HepG2 (cell line): Measurements from ENCODE around the gene HPD. TPM values are rescaled to one million over a fixed set of nuclear protein-coding genes. Genes with fewer than 3 reads are reported as not detected.
A peak's percentile ranks its signal among the peaks of the same experiment; 100 is the strongest.

Source experiments
- BORCS8-MEF2B ChIP-seq: sonication (generic); formaldehyde crosslinking; IDR thresholded peaks from 2 replicates; pipeline ENCODE4 v1.8.0; 2022; ENCODE audit warnings: mild to moderate bottlenecking, missing genetic modification reagents
- HMG20B ChIP-seq: conservative IDR thresholded peaks from 2 replicates; pipeline ENCODE4 v1.6.1; 2016; ENCODE audit warnings: missing genetic modification reagents, missing compliant biosample characterization
- RBM22 ChIP-seq: fragments of 200-400 bp; formaldehyde crosslinking; optimal IDR thresholded peaks from 2 replicates; pipeline ENCODE3; 2017; ENCODE audit warnings: mild to moderate bottlenecking, low read length, moderate library complexity
- RFXANK ChIP-seq: IDR thresholded peaks from 2 replicates; pipeline ENCODE4 v1.6.1; 2016
- ZNF292 ChIP-seq: sonication (generic); formaldehyde crosslinking; IDR thresholded peaks from 2 replicates; pipeline ENCODE4 v1.8.1; 2022; ENCODE audit warnings: mild to moderate bottlenecking, low read depth, missing genetic modification reagents, borderline replicate concordance
- ZNF430 ChIP-seq: sonication (generic); formaldehyde crosslinking; IDR thresholded peaks from 2 replicates; pipeline ENCODE4 v1.9.0; 2021; ENCODE audit warnings: mild to moderate bottlenecking, missing genetic modification reagents
- ZNF746 ChIP-seq: sonication (generic); formaldehyde crosslinking; IDR thresholded peaks from 2 replicates; pipeline ENCODE4 v1.8.0; 2022; ENCODE audit warnings: mild to moderate bottlenecking, missing genetic modification reagents
- ZNF761 ChIP-seq: sonication (generic); formaldehyde crosslinking; conservative IDR thresholded peaks from 2 replicates; pipeline ENCODE4 v1.4.0; 2020; ENCODE audit warnings: mild to moderate bottlenecking, missing genetic modification reagents
- ZNF780A ChIP-seq: sonication (generic); formaldehyde crosslinking; IDR thresholded peaks from 2 replicates; pipeline ENCODE4 v1.8.0; 2022; ENCODE audit warnings: mild to moderate bottlenecking, missing genetic modification reagents, moderate library complexity
- polyA plus RNA-seq, 8 experiments: library from polyadenylated mRNA; depleted of rRNA in 3 of 8; stranded (reverse) in 7 of 8; unstranded in 1 of 8; fragments of >200 nt; fragmentation: Illumina TruSeq in 4 of 8; extraction: Trizol in 4 of 8; gene quantifications; 2 replicates each; pipeline versions ENCODE4 v1.2.1 to v1.2.3, GENCODE V29; 2011 to 2016; ENCODE audit warnings: low read depth in 4 of 8, missing spikeins in 1 of 8, mixed read lengths in 1 of 8; ENCODE audit not compliant: insufficient read depth in 1 of 8
- total RNA-seq, 5 experiments: library from RNA; depleted of rRNA; stranded (reverse); fragments of >200 nt; fragmentation: Illumina TruSeq; extraction: Trizol; gene quantifications; 2 replicates each; pipeline ENCODE4 v1.2.3, GENCODE V29; 2016; ENCODE audit warnings: low read depth in 1 of 5
- TF ChIP-seq, protein P1 (sequence below): sonication (generic); formaldehyde crosslinking; IDR thresholded peaks from 2 replicates; pipeline ENCODE4 v1.4.0; 2020; ENCODE audit warnings: missing genetic modification reagents, mild to moderate bottlenecking, borderline replicate concordance
- TF ChIP-seq, protein P2 (sequence below): sonication (generic); formaldehyde crosslinking; IDR thresholded peaks from 2 replicates; pipeline ENCODE4 v1.8.1; 2023; ENCODE audit warnings: mild to moderate bottlenecking, inconsistent platforms, moderate library complexity, missing genetic modification reagents, borderline replicate concordance
- TF ChIP-seq, protein P3 (sequence below): sonication (generic); formaldehyde crosslinking; IDR thresholded peaks from 2 replicates; pipeline ENCODE4 v1.8.0; 2022; ENCODE audit warnings: mild to moderate bottlenecking, missing genetic modification reagents
- TF ChIP-seq, protein P4 (sequence below): sonication (generic); formaldehyde crosslinking; conservative IDR thresholded peaks from 2 replicates; pipeline ENCODE4 v1.5.0; 2020; ENCODE audit warnings: missing genetic modification reagents
- TF ChIP-seq, protein P5 (sequence below): sonication (generic); formaldehyde crosslinking; IDR thresholded peaks from 2 replicates; pipeline ENCODE4 v1.5.0; 2020; ENCODE audit warnings: missing genetic modification reagents
- TF ChIP-seq, protein P6 (sequence below): sonication (generic); formaldehyde crosslinking; IDR thresholded peaks from 2 replicates; pipeline ENCODE4 v1.5.0; 2020; ENCODE audit warnings: missing genetic modification reagents, mild to moderate bottlenecking, borderline replicate concordance
- TF ChIP-seq, protein P7 (sequence below): sonication (generic); formaldehyde crosslinking; IDR thresholded peaks from 2 replicates; pipeline ENCODE4 v1.8.0; 2022; ENCODE audit warnings: mild to moderate bottlenecking, missing genetic modification reagents, moderate library complexity
- TF ChIP-seq, protein P8 (sequence below): IDR thresholded peaks from 2 replicates; pipeline ENCODE4 v1.6.1; 2016

Gene HPD
- total and polyA plus RNA-seq, 2 of the 13 experiments (the other 11 are each of a cell fraction or from before 2014, with no cell fraction given) = 120 to 195 TPM

DNA sequence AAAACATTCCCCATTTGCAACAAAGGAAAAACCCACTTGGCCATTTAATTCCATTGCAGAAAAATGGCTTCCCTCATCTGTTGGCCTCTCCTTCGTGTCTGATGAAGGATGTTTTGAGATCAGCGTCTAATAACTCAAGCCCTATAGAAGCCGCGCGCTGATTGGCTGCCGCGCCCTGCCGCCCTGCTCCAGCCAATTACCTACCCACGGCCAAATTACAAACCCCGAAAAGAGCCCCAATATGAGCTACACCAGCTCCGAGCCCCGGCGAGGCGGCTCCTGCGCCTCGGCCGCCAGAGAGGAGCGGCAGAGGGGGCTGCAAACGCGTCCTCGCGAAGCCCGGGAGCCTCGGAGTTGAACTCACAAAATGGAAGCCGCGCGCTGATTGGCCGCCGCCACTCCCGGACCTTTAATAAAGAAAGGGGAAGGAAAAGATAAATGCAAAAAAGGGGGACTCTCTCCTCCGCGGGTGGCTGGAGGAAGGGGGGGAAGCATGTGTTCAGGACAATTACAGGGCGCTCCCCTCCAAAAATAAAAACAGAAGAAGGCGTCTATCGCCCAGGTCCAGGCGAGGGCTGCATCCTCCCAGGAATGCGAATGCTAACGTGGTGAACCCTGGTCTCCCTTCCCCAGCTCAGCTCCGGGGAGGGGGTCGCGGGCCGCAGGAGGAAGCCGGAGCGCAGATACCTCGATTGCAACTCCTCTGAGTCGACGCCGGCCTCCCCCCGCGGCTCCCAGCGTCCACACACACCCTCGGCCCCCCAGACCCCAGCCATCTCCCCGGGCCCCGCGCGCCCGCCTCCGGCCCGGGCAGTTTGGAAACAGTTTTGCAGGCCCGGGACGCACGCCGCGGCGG is 55.6 kb downstream of the HPD start (continued):
- TF ChIP-seq, protein P1, sequence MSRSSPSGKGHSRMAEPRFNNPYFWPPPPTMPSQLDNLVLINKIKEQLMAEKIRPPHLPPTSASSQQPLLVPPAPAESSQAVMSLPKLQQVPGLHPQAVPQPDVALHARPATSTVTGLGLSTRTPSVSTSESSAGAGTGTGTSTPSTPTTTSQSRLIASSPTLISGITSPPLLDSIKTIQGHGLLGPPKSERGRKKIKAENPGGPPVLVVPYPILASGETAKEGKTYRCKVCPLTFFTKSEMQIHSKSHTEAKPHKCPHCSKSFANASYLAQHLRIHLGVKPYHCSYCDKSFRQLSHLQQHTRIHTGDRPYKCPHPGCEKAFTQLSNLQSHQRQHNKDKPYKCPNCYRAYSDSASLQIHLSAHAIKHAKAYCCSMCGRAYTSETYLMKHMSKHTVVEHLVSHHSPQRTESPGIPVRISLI (CRISPR knock-in tag) = no peak
- TF ChIP-seq, protein P2, sequence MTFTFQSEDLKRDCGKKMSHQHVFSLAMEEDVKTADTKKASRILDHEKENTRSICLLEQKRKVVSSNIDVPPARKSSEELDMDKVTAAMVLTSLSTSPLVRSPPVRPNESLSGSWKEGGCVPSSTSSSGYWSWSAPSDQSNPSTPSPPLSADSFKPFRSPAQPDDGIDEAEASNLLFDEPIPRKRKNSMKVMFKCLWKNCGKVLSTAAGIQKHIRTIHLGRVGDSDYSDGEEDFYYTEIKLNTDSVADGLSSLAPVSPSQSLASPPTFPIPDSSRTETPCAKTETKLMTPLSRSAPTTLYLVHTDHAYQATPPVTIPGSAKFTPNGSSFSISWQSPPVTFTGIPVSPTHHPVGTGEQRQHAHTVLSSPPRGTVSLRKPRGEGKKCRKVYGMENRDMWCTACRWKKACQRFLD = no peak
- 0 out of 2 replicates have a peak, but pooled peaks have one; percentile 26 for TF ChIP-seq ZNF746 (CRISPR knock-in tag)
- TF ChIP-seq ZNF780A (CRISPR knock-in tag) = no peak
- TF ChIP-seq ZNF292 (CRISPR knock-in tag) = no peak
- TF ChIP-seq, protein P3, sequence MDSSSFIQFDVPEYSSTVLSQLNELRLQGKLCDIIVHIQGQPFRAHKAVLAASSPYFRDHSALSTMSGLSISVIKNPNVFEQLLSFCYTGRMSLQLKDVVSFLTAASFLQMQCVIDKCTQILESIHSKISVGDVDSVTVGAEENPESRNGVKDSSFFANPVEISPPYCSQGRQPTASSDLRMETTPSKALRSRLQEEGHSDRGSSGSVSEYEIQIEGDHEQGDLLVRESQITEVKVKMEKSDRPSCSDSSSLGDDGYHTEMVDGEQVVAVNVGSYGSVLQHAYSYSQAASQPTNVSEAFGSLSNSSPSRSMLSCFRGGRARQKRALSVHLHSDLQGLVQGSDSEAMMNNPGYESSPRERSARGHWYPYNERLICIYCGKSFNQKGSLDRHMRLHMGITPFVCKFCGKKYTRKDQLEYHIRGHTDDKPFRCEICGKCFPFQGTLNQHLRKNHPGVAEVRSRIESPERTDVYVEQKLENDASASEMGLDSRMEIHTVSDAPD = no peak
- 0 out of 2 replicates have a peak, but pooled peaks have one; percentile 55 for TF ChIP-seq RFXANK
- TF ChIP-seq RBM22 = no peak
- TF ChIP-seq, protein P4, sequence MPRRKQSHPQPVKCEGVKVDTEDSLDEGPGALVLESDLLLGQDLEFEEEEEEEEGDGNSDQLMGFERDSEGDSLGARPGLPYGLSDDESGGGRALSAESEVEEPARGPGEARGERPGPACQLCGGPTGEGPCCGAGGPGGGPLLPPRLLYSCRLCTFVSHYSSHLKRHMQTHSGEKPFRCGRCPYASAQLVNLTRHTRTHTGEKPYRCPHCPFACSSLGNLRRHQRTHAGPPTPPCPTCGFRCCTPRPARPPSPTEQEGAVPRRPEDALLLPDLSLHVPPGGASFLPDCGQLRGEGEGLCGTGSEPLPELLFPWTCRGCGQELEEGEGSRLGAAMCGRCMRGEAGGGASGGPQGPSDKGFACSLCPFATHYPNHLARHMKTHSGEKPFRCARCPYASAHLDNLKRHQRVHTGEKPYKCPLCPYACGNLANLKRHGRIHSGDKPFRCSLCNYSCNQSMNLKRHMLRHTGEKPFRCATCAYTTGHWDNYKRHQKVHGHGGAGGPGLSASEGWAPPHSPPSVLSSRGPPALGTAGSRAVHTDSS (CRISPR knock-in tag) = no peak
- TF ChIP-seq, protein P5, sequence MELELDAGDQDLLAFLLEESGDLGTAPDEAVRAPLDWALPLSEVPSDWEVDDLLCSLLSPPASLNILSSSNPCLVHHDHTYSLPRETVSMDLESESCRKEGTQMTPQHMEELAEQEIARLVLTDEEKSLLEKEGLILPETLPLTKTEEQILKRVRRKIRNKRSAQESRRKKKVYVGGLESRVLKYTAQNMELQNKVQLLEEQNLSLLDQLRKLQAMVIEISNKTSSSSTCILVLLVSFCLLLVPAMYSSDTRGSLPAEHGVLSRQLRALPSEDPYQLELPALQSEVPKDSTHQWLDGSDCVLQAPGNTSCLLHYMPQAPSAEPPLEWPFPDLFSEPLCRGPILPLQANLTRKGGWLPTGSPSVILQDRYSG (CRISPR knock-in tag) = no peak
- TF ChIP-seq, protein P6, sequence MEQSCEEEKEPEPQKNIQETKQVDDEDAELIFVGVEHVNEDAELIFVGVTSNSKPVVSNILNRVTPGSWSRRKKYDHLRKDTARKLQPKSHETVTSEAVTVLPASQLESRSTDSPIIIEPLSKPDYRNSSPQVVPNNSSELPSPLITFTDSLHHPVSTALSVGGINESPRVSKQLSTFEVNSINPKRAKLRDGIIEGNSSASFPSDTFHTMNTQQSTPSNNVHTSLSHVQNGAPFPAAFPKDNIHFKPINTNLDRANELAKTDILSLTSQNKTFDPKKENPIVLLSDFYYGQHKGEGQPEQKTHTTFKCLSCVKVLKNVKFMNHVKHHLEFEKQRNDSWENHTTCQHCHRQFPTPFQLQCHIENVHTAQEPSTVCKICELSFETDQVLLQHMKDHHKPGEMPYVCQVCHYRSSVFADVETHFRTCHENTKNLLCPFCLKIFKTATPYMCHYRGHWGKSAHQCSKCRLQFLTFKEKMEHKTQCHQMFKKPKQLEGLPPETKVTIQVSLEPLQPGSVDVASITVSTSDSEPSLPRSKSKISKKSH (CRISPR knock-in tag) = peak; percentile 53; the same call in 1 of the 2 replicates
- TF ChIP-seq BORCS8-MEF2B (CRISPR knock-in tag) = no peak
- TF ChIP-seq, protein P7, sequence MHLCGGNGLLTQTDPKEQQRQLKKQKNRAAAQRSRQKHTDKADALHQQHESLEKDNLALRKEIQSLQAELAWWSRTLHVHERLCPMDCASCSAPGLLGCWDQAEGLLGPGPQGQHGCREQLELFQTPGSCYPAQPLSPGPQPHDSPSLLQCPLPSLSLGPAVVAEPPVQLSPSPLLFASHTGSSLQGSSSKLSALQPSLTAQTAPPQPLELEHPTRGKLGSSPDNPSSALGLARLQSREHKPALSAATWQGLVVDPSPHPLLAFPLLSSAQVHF = no peak
- no peak for TF ChIP-seq ZNF761
- peak; percentile 70; the same call in 1 of the 2 replicates for TF ChIP-seq ZNF430 (CRISPR knock-in tag)
- TF ChIP-seq, protein P8, sequence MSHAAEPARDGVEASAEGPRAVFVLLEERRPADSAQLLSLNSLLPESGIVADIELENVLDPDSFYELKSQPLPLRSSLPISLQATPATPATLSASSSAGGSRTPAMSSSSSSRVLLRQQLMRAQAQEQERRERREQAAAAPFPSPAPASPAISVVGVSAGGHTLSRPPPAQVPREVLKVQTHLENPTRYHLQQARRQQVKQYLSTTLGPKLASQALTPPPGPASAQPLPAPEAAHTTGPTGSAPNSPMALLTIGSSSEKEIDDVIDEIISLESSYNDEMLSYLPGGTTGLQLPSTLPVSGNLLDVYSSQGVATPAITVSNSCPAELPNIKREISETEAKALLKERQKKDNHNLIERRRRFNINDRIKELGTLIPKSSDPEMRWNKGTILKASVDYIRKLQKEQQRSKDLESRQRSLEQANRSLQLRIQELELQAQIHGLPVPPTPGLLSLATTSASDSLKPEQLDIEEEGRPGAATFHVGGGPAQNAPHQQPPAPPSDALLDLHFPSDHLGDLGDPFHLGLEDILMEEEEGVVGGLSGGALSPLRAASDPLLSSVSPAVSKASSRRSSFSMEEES (CRISPR knock-in tag) = 0 out of 2 replicates have a peak, but pooled peaks have one; percentile 20
- no peak; the same call in 1 of the 2 replicates for TF ChIP-seq HMG20B (CRISPR knock-in tag)
